Rectal smooth muscle tissue (tissue), 1 donor: Measurements from ENCODE around the gene XG.
"Not testable (repeated sequence)": the region's sequence is repeated elsewhere in the genome, so short reads cannot be mapped to it uniquely, and the experiment has no call there.

Experiments used
- H3K27ac ChIP-seq: one replicate; pipeline ENCODE4 v1.7.0; 2013; ENCODE audit warnings: low read depth, low read length, inconsistent platforms
- H3K27me3 ChIP-seq: one replicate; pipeline ENCODE4 v1.7.0; 2013; ENCODE audit warnings: low read length; ENCODE audit not compliant: control insufficient read depth, insufficient read depth
- H3K36me3 ChIP-seq: one replicate; pipeline ENCODE4 v1.7.0; 2013; ENCODE audit warnings: low read length; ENCODE audit not compliant: control insufficient read depth, insufficient read depth
- H3K4me1 ChIP-seq: one replicate; pipeline ENCODE4 v1.7.0; 2013; ENCODE audit warnings: low read length; ENCODE audit not compliant: control insufficient read depth, insufficient read depth
- H3K4me3 ChIP-seq: one replicate; pipeline ENCODE4 v1.7.0; 2013; ENCODE audit warnings: low read length
- H3K9ac ChIP-seq: one replicate; pipeline ENCODE4 v1.7.0; 2013; ENCODE audit warnings: low read length

Gene XG

GRCh38 chrX:2812161-2812907, 60.5 kb downstream of the XG start:
- peak overlapping the region; percentile 0 for H3K4me3 ChIP-seq
- not testable (repeated sequence) for H3K9ac ChIP-seq, H3K27me3 ChIP-seq, H3K36me3 ChIP-seq, H3K4me1 ChIP-seq, H3K27ac ChIP-seq

- H3K4me1 ChIP-seq = no peaks in the 10 kb centered on the region
- no peak overlapping the region for H3K27ac ChIP-seq
- no peaks in the 10 kb centered on the region for H3K27me3 ChIP-seq
- H3K9ac ChIP-seq = no peak overlapping the region
- no peak overlapping the region for H3K4me3 ChIP-seq
- no peaks in the 10 kb centered on the region for H3K36me3 ChIP-seq
Observed at GRCh38 chrX:2817036-2817435, 65.2 kb downstream of the XG start.

- Histone ChIP-seq H3K9ac (no peak overlapping the region), H3K27ac (no peak overlapping the region), H3K4me3 (no peak overlapping the region), H3K36me3 (no peaks in the 10 kb centered on the region), H3K4me1 (no peaks in the 10 kb centered on the region), H3K27me3 (no peaks in the 10 kb centered on the region)
Observed at GRCh38 chrX:2819345-2820135, 67.7 kb downstream of the XG start.

GRCh38 chrX:2820136-2820771, 68.4 kb downstream of the XG start:
- Histone ChIP-seq H3K27ac (no peak overlapping the region), H3K27me3 (no peaks in the 10 kb centered on the region), H3K36me3 (no peaks in the 10 kb centered on the region), H3K4me1 (no peaks in the 10 kb centered on the region), H3K4me3 (no peak overlapping the region), H3K9ac (no peak overlapping the region)

GRCh38 chrX:2823795-2824386, 72.1 kb downstream of the XG start:
- Histone ChIP-seq H3K27ac (no peak overlapping the region), H3K4me3 (no peak overlapping the region), H3K36me3 (no peaks in the 10 kb centered on the region), H3K27me3 (peaks cover 3% of the 10 kb centered on the region), H3K9ac (no peak overlapping the region), H3K4me1 (no peaks in the 10 kb centered on the region)

- no peaks in the 10 kb centered on the region for H3K36me3 ChIP-seq
- no peak overlapping the region for H3K27ac ChIP-seq
- no peak overlapping the region for H3K9ac ChIP-seq
- H3K4me1 ChIP-seq = no peaks in the 10 kb centered on the region
- no peak overlapping the region for H3K4me3 ChIP-seq
- peaks cover 4% of the 10 kb centered on the region for H3K27me3 ChIP-seq
Observed at GRCh38 chrX:2824886-2825285, 73.0 kb downstream of the XG start.

GRCh38 chrX:2828344-2828958, 76.6 kb downstream of the XG start, which contains the start of gene GYG2:
GYG2 (plus strand) TSS chrX:2828930; CDS start chrX:2830189, 1,259 bp downstream.
- H3K4me1 ChIP-seq = no peaks in the 10 kb centered on the region
- no peak within 1 kb of the TSS for H3K9ac ChIP-seq
- H3K27me3 ChIP-seq = peaks cover 5% of the 10 kb centered on the region
- H3K36me3 ChIP-seq = no peaks in the 10 kb centered on the region
- H3K4me3 ChIP-seq = no peak within 1 kb of the TSS
- no peak within 1 kb of the TSS for H3K27ac ChIP-seq

- peaks cover 5% of the 10 kb centered on the region for H3K27me3 ChIP-seq
Observed at GRCh38 chrX:2828959-2829411, 77.1 kb downstream of the XG start.

GRCh38 chrX:2829469-2830246, 77.8 kb downstream of the XG start:
- Histone ChIP-seq H3K4me1 (no peaks in the 10 kb centered on the region), H3K27me3 (peaks cover 5% of the 10 kb centered on the region), H3K9ac (no peak overlapping the region), H3K4me3 (no peak overlapping the region), H3K27ac (no peak overlapping the region), H3K36me3 (no peaks in the 10 kb centered on the region)

More at GRCh38 chrX:2828959-2829411, 77.1 kb downstream of the XG start:
- Histone ChIP-seq H3K36me3 (no peaks in the 10 kb centered on the region), H3K4me1 (no peaks in the 10 kb centered on the region), H3K9ac (no peak overlapping the region), H3K4me3 (no peak overlapping the region), H3K27ac (no peak overlapping the region)

GRCh38 chrX:2831471-2832228, 79.8 kb downstream of the XG start:
- H3K4me1 ChIP-seq = no peaks in the 10 kb centered on the region
- no peak overlapping the region for H3K27ac ChIP-seq
- no peak overlapping the region for H3K4me3 ChIP-seq
- H3K27me3 ChIP-seq = peaks cover 5% of the 10 kb centered on the region
- H3K36me3 ChIP-seq = no peaks in the 10 kb centered on the region
- no peak overlapping the region for H3K9ac ChIP-seq

GRCh38 chrX:2837961-2838360, 86.1 kb downstream of the XG start:
- Histone ChIP-seq H3K4me3 (no peak overlapping the region), H3K36me3 (no peaks in the 10 kb centered on the region), H3K27me3 (no peaks in the 10 kb centered on the region), H3K9ac (no peak overlapping the region), H3K27ac (no peak overlapping the region), H3K4me1 (no peaks in the 10 kb centered on the region)
